Raji (cell line): ENCODE results near the gene JUNB.
A peak's percentile ranks its signal among the peaks of the same experiment; 100 is the strongest.

Source experiments
- POLR2A ChIP-seq: IDR thresholded peaks from 2 replicates; pipeline ENCODE4 v1.6.1; 2011; ENCODE audit warnings: low read depth, low read length, control low read depth; ENCODE audit not compliant: insufficient read depth

JUNB gene

GRCh38 chr19:12806242-12807081 is 15.2 kb downstream of the JUNB start, which contains the start of gene RNASEH2A:
RNASEH2A (plus strand) TSS chr19:12806584; CDS start chr19:12806674, 90 bp downstream.
- TF ChIP-seq POLR2A: peak; percentile 94

DNA sequence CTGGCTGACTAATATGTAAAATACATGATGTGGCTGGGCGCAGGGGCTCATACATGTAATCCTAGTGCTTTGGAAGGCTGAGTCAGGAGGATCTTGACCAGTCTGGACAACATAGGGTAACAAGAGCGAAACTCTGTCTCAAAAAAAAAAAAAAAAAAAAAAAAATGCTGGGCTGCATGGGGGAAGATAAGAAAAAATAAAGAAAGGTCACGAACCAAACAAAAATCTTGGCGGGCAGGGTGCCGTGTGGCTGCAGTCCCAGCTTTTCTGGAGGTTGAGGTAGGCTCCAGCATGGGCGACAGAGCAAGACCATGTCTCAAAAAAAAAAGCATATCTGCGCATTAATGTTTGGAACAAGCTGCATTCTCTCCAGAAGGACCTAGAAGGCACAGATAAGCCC is 23.8 kb downstream of the JUNB start:
- no peak for TF ChIP-seq POLR2A

DNA sequence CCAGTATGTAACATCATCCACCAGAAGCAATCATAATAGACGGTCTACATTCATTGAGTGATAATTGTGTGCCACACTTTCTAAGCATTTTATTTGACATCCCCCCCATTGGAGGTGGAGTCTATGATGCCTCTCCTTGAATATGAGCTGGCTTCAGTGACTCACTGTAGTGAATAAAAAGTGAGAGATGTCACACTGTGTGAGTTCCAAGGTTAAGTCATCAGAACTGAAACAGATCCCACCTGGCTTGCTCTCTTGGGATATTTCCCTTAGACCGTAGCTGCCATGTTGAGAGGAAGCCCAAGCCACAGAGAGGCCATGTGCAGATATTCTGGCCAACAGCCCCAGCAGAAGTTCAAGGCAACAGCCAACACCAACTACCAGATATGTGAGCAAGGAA is 30.5 kb downstream of the JUNB start:
- no peak for TF ChIP-seq POLR2A

DNA sequence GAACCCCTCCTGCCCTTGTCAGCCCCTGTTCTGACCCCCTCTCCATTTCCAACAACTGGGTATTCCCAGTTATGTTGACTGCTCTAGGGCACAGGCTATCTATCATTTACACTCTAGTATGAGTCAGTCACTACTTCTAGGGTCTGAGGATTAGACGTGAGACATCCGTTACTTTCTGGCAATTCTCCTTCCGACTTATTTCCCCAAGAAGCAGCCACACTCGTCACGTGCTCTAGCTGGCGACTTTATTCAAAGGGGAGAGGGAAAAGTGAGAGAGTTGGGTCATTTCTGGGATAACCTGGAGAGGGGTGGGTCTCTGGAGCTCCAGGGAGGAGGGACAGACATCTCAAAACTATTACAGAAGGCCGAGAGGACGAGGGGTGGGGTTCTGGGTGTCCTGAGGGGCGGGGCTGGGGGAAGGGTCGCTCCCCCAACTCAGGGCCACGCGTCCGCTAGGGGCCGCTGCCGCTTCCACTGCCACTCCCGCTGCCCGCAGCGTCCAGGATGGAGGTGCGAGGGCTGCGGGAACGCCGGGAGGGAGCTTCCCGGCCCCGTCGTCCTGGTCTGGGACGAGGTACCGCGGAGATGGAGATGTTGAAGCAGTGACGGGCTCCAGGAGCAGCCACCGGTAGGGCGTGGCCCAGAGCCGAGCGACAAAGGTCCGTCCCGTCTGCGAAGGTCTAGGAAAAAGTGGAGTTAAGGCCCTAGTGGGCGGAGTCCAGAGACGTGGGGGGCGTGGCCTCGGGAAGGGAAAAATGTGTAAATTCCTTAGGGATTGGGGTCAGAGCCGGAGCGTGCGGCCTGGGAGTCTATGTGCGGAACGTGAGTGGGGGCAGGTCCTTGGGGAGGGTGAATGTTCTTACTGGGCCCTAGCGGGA is 34.2 kb downstream of the JUNB start:
- no peak for TF ChIP-seq POLR2A

GRCh38 chr19:12828494-12828893 is 37.2 kb downstream of the JUNB start:
- no peak for TF ChIP-seq POLR2A

- TF ChIP-seq POLR2A: 0 out of 2 replicates have a peak, but pooled peaks have one; percentile 23
These were observed 42.1 kb downstream of the JUNB start for GRCh38 chr19:12833418-12833737.

DNA sequence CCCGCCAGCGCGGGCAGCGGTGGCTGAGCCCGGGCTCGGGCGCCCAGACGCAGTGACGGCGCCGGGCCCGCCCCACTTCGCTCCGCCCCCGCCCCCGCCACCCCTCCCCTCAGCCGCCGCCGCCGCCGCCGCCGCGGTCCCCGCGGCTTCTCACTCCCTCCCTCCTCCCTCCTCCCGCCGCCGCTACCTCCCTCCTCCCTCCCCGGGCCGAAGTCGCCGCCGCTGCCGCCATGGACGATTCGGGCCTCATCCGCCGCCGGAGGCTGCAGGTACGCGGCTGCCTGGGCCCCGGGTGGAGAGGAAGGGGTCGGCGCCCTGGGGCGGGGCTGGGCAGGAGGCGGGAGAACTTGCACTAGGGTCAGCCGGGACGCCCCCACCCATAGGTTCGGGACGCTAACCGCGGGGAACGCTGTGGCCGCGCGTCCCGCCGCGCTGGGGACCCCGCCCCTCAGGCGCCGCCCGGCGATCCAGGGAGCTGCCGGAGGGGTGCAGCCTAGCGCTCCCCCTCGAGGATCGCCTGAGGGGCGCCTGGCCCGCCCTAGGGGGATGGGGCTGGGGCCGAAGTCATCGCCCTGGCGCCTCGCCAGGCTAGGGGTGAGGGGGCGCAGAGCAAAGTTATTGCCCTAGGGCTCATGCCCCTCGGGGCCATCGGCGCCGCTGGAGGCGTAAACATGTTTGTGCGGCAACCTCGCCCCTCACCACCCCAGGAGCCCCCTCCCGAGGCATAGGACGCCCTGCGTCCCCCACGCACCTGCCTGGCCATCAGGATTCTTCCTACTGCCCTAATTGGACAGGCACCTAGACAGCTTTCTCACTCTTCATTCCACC is 42.7 kb downstream of the JUNB start:
- no peak for TF ChIP-seq POLR2A

- no peak for TF ChIP-seq POLR2A
These were observed 43.3 kb downstream of the JUNB start, which contains the start of gene RTBDN for GRCh38 chr19:12834566-12834943. RTBDN (minus strand) TSS chr19:12834579; CDS start chr19:12829979, 4,600 bp downstream.

DNA sequence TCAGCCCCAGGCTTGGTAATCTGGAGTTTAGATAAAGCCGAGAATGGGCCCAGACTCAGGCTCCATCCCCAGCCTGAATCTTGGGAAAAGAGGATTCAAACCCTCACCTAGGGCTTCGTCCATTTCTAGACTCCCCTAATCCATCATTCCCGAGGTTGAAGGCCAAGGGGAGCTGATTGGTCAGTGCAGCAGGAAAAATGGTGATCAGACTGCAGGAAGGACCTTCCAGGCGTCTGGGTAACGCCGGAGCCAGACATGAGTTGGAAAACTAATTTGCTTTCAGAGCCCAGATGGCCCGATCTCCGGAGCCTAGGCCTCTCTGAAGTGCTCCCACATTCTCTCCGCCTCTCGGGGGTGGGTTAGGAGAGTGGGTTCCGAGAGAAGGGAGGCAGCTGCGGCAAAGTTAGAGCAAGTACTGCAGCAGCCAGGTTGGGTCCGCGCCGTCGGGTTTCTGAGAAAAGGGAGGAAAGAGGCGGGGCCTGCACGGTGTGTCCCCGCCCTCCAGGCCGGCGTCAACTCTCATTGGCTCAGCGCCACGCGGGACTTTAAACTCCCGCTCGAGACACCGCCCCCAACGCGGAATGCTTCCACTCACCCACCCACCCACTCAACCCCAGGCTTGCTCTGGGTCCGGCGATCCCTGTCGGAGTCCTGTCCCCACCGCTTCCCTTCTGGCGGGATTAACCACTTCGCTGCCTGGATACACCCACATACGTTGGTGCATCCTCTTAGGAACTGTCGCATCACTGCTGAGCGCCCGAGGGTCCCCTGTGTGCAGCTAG is 43.9 kb downstream of the JUNB start:
- no peak for TF ChIP-seq POLR2A

- TF ChIP-seq POLR2A: 0 out of 2 replicates have a peak, but pooled peaks have one; percentile 35
These were observed 45.2 kb downstream of the JUNB start for GRCh38 chr19:12836529-12836863.

DNA sequence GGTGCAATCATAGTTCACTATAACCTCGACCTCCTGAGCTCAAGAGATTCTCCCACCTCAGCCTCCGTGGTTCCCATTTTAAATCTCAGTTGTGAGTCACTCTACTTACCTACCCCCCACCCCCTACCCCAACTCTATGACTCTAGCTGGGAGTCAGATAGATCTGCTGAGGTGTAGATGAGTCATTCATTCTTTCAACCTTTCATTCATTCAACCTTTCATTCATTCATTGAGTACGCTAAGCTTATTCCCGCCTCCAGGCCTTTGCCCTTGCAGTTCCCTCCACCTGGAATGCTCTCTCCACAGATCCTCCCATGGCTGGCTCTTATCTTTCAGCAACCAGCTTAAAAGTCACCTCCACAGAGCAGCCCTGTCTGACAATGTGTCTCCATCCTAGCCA is 45.9 kb downstream of the JUNB start:
- no peak for TF ChIP-seq POLR2A

GRCh38 chr19:12838182-12838885 is 47.0 kb downstream of the JUNB start, which contains the start of gene MAST1:
MAST1 (plus strand) TSS chr19:12838515; CDS start chr19:12838573, 58 bp downstream.
- TF ChIP-seq POLR2A: peak; percentile 33

DNA sequence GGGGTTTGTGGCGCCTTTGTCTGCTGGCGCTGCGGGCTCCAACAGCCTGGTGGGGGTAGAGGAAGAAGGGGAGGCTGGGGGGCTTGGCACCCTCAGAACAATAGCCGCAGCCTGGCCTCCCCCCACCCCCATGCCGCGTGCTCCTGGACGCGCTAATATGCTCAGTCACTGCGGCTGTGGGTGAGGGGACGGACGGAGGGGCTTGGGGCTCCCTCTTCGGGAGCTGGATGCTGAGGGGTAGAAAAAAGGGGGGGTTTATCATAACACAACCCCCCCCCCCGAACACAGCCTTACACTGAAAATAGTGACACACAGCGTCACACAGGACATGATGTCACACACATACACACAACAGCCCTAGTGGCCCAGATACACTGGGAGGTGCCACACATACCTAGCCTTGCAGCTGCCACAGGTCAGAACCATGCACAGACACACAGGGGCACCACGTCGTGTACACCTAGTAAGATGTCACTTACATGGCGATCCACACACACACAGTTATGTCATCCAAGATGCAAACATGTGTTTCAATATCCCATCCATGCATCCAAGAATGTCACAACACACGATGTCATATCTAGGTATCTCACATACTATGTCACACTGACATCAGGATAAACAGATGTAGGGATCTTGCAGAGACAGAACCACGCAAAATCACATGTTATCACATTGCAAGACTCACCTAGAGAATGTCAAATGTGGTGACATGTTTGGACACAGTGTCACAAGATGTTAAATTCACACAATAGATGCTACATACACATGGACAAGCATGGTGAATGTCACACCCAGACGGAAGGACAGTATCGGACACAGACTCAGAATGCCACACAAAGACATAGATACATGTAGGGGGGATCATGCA is 47.8 kb downstream of the JUNB start:
- no peak for TF ChIP-seq POLR2A
